NOMO-1 treated with dmso at 0.1 percent for 144 hours (cell line): ENCODE data around the gene DNAJC18.
"Not testable (repeated sequence)": the region's sequence is repeated elsewhere in the genome, so short reads cannot be mapped to it uniquely, and the experiment has no call there.

Experiments
- DNase-seq: peaks from one replicate; lab custom pipeline; 2025; ENCODE audit not compliant: unreplicated experiment; lab: John Stamatoyannopoulos, UW

The DNAJC18 gene

DNA sequence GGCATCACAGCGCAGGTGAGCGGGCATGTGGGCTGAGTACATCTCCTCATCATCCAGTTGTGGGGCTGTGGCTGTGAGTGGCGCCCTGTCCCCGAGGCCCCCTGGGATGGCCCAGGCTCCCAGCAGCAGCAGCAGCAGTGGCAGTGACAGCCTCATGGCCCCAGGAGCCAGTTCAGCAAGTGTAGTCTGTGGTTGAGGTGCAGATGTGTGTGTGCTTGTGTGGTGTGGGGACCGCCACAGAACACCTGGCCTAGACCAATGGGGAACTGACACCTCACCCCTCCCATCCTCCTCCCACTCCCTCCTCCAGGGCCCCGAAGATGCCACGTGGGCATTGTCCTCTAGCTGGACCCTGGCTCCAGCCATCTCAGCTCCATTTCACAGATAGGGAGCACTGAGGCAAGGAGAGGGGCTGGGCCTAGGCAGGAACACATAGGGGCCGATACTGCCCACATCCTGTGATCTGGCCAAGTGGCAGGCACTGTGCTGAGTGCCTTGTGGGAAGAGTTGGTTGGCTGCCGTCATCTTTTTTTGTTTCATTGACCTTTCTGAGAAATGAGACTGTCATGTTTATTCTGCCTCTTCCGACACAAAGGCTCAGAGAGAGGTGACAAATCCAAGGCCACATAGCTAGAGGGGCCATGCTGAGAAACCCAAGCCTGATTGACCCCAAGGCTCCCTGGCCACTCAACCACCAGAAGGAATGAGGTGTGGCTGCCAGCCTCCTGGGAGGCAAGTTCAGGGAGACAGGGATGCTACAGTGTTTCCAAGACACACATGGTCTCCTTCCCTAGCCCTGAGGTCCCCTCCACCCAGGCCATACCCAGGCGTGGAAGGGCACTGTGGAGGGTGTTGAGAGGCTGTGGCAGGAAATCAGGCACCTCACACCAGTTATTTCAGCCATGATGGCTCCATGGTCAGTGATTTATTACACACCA, 49.4 kb downstream of the DNAJC18 start, which contains the start of gene MZB1:
Gene MZB1, minus strand, starts transcription at position 213 of the 938 bp plus-strand sequence. Its CDS starts 57 bp downstream, at position 156.
- DNase-seq: no peak

DNA sequence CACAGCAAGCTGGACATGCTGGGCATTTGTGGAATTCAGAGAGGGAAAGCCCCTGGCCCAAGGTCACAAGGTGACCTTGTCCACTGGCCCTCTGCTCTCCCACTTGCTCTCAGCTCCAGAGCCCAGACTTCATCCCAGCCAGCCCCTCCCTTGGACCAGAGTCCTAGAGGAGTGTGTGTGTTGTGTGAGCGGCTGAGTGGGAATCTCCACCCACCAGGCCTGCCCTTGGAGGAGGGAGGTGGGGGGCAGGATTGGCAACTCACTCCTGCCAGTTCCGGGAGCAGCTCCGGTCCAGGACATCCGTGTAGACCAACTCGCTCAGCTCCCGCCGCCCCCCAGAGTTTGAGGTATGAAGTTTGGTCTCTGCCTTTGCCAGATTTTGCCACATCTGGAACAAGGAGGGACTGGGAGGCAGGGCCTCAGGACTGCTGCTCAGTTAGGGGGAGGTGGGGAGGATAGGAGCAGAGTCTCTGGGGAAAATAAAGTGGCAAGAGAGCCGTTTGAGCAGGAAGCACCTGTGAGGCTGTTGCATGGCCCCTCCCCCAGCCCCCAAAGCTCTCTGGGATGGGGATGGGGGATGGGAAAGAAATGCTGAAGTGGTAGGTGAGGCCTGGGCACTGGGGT, 51.0 kb downstream of the DNAJC18 start:
- DNase-seq: no peak

DNA sequence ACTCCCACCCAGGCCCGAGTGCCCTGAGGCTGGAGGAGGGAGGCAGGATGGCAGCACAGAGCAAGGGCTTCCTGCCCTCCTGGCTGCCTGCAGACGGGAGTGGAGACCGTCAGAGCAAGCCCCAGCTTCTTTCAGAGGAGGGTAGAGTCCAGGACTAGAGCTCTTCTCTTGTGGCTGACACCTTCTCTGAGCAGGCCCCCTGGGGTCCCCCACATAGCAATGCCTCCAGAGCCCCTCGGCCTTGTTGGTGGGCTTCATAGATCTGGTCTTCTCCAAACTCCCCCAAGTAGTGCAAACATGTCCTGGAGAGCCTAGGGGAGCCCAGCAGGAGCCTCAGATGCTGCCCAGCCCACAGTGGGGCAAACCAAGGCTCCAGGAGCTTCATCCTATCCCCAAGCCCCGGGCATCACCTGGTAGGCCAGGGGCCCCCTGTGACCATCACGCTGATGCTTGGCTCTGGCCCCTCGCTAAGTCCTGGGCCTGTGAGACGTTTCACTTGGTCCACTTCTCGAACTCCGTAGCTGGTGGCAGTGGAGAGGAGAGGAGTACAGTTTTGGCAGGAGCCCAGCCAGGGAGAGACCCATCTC, 51.6 kb downstream of the DNAJC18 start:
- DNase-seq: no peak

DNA sequence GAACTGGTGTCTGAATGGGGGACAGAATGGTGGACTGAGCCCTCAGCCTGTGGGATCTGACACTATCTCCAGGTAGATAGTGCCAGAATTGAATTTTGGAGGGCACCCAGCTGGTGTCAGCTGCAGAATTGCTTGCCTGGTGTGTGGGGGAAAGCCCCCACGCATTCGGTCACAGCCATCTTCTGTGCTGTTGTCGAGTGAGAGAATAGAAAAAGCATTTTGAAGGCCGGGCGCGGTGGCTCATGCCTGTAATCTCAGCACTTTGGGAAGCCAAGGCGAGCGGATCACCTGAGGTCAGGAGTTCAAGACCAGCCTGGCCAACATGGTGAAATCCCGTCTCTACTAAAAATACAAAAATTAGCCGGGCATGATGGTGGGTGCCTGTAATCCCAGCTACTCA, 52.4 kb downstream of the DNAJC18 start:
- DNase-seq: not testable (repeated sequence)

DNA sequence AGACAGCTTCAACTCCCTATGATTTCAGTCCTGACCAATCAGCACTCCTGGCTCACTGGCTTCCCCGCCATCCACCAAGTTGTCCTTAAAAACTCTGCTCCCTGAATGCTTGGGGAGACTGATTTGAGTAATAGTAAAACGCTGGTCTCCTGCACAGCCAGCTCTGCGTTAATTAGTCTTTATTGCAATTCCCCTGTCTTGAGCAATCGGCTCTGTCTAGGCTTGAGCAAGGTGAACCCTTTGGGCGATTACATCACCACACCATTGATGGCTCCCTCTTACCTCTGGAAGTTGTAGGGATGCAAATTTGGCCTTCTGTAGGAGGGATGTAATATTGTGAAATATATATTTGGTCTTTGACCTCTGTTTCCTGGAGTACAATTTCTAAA, 53.3 kb downstream of the DNAJC18 start:
- peak; percentile 68 for DNase-seq

DNA sequence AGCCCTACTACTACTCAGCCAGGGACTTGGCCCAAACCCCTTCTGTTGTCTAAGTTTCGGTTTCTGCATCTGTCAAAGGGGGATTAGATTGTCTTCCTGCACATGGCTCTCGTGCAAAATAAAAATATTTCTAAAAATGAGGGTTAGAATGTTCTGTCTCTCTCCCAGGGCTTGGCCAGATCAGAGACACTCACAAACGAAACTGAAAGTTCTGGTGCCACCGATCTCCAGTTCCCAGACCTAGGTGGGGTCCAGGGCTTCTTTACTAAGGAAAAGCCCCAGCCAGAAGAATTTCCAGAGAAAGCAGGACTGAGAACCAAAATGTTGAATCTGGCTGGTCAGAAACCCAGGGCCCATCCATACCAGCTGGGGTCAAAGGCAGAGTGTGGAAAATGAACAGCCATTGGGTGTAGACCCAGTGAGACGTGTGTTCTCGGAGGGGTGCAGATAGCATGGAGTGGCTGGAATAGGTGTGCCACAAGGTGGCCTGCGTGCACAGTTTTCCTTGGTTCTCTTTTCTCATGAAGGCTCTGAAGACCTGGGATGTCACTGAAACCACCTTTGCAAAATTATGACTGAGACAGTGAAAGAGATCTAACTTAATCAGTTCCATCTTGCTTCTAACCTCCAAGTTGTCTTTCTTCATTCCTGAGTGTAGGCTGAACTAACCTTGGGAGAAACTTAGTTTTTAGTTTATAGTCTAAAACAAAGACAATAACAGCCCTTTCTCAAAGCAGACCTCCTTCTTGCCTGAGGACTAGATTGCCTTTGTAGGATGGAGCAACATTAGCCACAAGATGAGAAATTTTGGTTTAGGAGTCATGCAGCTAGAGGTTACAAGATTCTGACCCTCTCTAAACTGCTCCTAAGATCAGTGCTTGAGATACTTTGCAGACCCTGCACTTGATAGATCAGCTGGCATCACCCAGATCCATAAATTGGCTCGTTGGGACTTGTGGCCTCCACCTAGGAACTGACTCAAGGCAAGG, 54.0 kb downstream of the DNAJC18 start:
- no peak for DNase-seq

DNA sequence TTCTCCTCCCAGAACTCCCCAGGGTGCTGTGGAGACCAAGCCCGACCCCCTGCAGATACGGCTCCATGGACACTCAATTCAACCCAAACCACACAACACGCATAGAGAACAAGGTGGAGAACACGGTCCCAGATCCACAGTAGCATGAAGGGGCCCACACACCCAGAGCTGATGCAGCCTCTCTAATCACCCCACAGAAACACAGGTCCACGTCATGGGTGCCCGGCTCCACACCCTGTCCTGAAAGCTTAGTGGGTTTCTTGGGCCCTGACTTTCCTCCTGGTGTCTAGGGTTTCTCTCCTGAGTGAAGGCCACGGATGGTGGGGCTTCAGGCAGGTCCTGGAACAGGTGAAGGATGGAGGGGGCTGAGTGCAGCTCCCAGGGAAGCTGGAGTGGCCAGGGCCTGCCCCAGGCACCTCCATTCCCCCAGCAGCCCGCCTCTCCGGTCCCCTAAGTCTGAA, 54.7 kb downstream of the DNAJC18 start:
- no peak for DNase-seq

DNA sequence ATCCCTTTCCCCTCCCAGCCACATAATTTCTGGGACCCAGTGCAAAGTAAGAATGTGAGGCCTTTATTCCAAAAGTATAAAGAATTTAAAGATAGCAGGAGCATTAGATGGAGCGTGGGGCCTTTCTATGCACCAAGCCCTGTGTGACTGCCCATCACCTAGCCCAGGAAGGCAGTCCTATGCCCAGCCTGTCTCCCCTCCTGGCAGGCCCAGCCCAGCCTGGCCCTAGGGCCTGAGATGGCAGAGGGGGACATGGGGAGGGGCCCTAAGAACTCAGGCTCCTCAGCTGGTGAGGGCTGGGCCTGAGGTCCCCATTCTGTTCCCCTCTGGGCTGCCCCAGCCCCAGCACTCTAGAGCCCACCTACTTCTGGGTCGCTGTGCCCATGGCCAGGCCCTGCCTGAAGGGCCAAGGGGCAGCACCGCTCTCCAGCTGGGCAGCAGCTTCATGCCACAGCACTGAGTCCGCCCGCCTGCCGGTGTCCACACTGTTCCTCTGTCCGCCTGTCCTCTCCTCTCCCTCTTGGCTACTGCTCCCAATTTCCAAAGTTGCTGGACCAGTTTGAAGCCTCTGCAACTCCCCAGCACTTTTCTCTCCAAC, 55.2 kb downstream of the DNAJC18 start:
- no peak for DNase-seq

DNA sequence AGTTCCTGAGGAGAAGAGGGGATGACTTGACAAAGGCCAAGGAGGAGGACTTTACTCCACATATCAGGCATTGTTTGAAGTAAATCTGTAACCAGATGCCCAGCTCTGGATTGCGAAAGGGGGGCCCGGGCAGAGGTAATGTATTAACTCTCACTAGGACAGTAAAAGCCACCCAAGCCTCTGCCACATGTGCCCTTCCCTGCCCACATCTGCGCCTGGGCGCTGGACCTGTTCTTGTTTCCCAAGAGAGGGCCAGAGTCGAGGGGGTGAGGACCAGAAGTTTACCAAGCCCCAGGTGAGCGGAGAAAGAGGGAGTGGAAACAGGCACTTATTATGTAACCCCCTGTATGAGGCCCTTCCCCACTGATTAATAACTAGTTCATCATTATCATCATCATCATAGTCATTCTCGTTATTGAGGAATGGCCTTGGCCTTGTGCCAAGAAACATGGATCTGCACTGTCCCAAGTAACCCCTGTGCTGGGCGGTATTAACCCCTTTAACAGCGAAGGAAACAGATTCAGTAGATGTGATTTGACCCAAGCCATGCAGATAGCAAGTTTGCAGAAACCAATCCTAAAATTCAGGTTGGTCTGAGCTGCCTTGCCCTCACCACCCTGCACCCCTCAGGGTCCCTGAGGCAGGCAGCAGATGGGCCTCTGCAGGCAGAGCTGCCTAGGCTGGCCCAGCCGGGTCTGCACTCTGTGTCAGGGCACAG, 55.9 kb downstream of the DNAJC18 start, which contains the start of gene SLC23A1:
Gene SLC23A1, minus strand, starts transcription at position 23 of the 718 bp plus-strand sequence. CDS start 44 bp downstream, outside the sequence.
- no peak for DNase-seq

DNA sequence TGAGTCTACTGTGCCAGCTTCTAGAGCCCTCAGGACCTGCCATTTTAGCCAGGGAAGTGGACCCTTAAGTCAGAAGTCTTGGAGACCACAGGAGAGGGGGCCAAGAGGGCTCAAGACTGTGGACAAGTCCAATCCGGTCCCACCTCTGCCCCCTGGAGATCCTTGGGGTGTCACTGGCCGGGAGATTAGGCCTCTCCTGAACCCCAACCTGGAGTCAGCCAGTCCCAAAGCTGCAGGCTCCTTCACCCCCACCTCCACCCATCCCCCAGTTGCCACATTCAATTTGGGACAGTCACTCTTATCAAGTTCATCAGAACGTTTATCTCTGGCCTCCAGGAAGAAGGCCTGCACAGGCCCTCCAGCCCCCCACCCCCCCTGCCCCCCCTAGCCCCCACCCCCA, 56.5 kb downstream of the DNAJC18 start:
- DNase-seq: no peak

DNA sequence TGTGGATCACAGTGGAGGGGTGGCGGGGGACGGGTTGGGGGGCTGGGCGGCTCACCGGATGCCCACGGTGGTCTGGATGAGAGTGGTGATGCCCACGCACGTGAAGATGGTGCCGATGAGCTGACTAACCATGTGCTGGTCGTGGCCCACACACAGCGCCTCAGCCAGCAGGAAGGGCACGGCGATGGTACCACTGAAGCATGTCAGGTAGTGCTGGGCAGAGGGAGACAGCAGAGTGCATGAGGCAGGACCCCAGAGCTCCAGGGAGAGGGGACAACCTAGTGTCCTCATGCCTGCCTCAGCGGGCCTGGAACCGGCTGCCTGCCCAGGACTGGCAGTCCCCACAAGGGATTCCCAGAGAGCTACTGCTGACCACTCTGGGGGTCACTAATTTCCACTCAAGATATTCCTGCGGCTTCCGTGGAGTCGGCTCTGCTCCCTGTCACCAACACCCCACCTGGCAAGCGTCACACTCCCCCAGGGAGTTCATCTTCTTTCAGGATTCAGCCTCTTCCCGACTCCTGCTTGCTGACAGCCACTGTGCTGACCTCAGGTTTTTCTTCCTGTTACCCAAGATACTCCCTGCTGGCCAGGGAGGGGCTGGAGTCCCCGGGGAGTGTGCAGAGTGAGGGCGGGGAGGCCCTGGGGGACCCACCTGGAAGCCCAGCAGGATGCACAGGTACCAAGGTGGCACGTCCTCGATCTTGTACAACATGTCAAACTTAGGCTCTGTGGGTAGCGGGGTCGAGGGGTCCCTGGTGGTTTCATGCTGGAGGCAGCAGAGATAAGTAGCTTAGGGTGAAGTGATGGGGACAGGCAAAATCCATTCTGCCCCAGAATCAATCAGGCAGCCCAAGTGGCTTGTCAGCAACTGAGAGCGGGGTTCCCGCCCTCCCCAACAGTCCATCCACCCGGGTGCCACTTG, 57.2 kb downstream of the DNAJC18 start:
- no peak for DNase-seq

DNA sequence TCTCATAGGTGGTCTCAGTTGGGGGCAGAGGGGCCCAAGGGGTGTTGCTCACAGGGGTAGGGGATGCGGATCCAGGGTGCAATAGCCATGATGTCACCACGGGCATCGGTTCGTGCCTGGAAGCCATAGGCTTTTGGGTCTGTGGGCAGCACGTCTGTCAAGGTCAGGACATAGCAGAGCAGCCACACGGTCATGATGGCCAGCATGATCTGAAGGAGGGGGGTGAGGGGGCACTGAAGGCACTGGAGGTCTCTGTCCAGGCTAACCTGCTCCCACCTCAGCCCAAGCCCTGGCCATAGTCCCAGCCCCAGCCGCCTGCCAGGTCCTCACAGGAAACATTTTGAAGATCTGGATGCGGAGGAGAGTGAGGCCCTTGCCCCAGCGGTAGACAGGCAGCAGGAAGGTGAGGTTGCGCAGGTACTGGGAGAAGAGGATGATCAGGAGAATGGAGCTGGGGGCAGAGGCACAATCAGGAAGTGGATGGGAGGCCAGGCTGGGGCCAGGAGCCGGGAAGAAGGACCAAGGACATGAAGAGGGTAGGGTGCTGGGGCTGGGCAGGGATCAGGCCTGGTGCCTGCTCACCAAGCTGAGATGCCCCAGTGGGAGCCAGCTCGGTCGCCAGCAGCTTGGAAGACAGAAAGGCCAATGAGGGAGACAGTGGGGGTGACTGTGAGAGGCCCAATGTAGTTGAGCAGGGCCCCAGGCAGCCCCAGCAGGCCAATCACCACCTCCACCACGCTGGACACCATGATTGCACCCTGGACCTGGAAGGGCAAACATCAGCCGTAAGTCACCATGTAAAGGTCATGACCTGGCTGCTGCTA, 59.5 kb downstream of the DNAJC18 start:
- no peak for DNase-seq

DNA sequence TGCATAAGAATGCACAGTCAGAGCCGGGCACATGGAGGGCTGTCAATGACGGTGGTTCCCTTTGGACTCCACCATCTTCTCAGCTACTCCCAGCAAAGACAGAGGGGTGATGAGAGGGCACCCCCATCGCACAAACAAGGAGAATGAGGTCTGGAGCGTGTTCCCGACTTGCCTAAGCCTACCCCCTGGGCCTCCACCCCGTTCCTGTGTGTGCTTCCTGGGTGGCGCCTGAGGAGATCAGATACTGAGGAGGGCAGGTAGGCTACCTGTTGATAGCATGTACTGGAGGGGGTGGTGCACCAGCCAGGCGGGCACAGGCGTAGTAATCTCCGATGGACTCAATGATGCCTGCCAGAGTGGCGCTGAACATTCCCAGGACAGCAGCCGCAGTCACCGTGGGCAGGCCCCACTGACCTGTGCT, 60.4 kb downstream of the DNAJC18 start:
- DNase-seq: no peak

DNA sequence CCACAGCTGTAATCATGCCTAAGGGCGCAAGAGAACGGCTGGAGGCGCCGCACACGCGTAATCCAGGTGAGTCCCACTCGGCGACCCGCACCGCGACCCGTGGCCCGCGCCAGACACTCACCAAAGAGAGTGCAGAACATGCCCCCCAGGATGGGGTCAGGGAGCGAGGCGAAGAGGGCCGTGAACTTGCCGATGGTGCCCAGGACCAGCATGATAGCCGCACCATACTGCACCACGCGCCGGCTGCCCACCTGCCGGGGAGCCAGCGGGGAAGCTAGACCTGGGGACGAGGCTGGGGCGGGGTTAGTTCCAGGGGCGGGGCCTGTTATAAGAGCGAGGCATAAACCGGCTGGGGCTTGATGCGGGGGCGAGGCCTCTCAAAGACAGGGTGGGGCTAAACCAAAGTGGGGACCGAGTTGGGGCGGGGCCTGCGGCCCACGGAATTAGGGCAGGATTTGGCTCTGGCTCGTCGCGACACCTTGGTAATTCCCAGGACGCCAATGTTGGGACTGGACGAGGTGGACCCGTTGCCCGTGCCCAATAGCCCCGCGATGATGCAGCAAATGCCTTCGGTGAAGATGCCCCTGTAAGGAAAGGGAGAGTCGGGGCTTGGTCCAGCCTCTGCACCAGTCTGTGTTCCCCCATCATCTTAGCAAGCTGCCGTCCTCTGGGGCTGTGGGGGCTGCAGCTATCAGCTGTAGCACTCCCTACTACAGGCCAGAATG, 61.1 kb downstream of the DNAJC18 start:
- DNase-seq: no peak

DNA sequence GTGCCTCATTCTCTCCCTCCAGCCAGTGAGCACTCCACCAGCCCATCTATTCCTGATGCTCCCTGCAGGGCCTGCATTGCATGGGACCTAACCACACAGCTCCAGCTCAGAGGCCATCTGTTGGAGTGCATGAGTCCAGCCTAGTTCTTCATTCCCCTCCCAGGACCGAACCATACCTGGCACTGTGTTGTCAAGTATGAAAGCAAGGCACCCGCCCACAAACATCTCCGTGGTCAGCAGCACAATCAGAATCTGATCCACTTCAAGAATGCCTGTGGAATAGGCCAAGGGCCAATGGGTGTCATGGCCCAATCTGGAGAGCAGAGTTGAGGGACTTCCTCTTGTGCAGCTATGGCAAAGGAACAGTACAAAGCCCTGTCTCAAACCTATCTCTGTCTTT, 62.1 kb downstream of the DNAJC18 start:
- no peak for DNase-seq

DNA sequence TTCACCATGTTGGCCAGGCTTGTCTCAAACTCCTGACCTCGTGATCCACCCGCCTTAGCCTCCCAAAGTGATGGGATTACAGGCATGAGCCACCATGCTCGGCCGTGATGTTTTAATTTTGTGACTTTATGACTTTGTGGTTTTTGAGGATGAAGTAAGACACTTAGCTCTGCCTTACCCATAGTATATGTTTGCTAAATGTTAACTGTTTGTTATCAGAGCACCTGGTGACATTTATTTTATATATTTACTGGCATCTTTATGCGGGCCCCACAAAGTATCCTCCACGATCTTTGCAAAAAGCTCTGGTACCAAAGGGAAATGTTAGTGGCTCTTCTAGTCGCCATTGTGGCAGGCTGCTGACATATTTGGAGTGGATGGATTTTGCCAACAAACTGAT, 63.0 kb downstream of the DNAJC18 start:
- DNase-seq: no peak

DNA sequence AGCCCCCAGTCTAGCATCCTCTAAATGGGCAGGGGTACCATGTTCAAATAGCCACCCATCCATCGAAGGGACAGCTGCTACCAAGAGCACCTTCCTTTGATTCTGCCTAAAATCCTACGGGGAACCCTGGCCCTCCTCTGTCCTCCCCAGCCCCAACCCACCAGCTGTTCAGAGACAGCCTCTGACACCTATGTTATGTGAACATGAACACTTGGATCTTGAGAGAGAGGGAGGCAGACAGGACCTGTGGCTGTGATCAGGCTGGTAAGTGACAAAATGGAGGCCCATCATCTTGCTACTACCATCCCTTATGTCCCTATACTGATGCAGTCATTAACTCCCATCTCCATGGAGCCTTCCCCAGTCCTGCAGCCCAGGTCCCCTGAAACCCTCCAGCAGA, 64.4 kb downstream of the DNAJC18 start:
- no peak for DNase-seq
